G401.6 (cell line): ENCODE data around the gene DGUOK.
"Not testable (repeated sequence)": the region's sequence is repeated elsewhere in the genome, so short reads cannot be mapped to it uniquely, and the experiment has no call there.

ENCODE experiments used
- FAIRE-seq: peaks from 2 replicates; lab custom pipeline; 2012; peaks lifted over from hg19 to GRCh38; lab: Jason Lieb, UNC

DGUOK gene

GRCh38 chr2:73926493-73927327 is at the start of gene DGUOK:
DGUOK (plus strand) TSS chr2:73926880; CDS start chr2:73926911, 31 bp downstream.
- peak; percentile 98 for FAIRE-seq

DNA sequence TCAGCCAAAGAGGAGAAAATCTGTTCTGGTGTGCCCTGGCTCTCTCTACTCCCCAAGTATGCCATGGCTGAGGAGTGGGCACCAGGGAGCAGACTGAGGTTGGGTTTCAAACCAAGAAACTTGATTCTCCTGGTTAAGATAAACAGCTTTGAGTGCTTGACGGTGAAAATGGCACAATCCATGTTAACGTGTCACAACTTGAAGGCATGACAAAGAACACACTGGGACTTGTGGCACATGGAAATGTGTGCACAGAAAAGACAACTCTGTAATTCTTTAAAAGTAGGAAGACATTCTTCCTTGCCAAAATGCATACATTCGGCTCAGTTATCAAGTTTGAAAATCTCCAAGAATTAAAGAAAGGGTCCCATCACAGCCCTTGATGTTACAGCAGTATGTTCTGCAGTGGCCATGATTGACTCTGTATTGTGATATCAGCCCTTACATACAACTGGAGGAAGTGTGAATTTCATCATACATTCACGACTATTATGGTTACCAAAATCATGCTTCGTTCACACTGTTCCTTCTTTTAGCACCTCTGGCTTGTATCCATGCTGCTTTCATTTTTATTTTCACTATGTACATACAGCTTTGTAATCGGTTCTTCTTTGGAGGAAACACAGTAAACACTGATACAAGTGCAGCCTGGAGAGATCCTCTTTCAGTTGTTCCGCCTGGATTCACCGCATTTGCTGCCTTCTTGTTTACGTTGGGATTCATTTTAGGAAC is 49.4 kb upstream of the DGUOK start:
- FAIRE-seq: no peak

- not testable (repeated sequence) for FAIRE-seq
These were observed 48.7 kb upstream of the DGUOK start for GRCh38 chr2:73877984-73878383.

GRCh38 chr2:73885406-73885805 is 41.3 kb upstream of the DGUOK start:
- FAIRE-seq: no peak

DNA sequence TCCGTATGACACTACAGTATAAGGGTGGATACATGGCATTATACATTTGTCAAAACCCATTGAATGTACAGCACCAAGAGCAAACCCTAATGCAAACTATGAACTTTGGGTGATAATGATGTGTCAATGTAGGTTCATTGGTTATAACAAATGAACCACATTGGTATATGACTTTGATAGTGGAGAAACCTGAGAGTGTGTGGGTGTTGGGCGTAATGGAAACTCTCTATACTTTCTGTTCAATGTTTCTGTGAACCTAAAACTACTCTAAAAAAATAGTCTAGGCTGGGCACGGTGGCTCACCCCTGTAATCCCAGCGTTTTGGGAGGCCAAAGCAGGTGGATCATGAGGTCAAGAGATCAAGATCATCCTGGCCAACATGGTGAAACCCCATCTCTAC is 40.3 kb upstream of the DGUOK start:
- FAIRE-seq: no peak

GRCh38 chr2:73887596-73888353 is 38.9 kb upstream of the DGUOK start:
- FAIRE-seq: not testable (repeated sequence)

DNA sequence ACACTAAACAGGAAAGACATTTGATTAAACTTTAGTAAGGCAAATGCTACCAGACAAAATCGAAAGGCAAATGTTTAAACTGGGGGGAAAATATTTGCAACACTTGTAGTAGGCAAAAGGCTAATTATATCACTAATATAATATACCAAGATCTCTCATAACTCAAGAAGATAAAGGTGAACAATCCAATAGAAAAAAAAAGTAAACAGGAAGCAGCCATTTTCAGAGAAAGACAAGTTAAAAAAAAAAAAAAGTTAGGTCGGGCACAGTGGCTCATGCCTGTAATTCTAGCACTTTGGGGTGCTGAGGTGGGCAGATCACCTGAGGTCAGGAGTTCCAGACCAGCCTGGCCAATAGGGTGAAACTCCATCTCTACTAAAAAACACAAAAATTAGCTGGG is 38.3 kb upstream of the DGUOK start:
- FAIRE-seq: no peak

DNA sequence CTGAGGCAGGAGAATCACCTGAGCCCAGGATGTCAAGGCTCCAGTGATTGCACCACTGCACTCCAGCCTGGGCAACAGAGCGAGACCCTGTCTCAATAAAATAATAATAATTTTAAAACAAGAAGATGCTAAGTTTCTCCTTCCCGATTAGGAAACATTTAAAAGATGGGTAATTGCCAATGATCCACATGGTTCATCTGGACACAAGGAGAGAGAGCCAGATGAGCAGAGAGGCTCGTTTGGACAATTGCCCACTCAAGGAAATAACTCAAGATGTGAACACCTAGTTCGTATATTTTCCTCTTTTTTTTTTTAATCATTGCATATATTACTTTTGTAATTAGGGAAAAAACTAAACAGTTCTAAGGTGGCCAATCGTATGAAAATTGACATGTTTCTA is 37.5 kb upstream of the DGUOK start:
- FAIRE-seq: no peak

- FAIRE-seq: no peak
These were observed 36.2 kb upstream of the DGUOK start for GRCh38 chr2:73890301-73891092.

- no peak for FAIRE-seq
These were observed 35.3 kb upstream of the DGUOK start for GRCh38 chr2:73891276-73891901.

GRCh38 chr2:73892631-73893329 is 33.9 kb upstream of the DGUOK start, which contains the start of gene ACTG2:
ACTG2 (plus strand) TSS chr2:73893008; CDS start chr2:73901312, 8,304 bp downstream.
- no peak for FAIRE-seq

DNA sequence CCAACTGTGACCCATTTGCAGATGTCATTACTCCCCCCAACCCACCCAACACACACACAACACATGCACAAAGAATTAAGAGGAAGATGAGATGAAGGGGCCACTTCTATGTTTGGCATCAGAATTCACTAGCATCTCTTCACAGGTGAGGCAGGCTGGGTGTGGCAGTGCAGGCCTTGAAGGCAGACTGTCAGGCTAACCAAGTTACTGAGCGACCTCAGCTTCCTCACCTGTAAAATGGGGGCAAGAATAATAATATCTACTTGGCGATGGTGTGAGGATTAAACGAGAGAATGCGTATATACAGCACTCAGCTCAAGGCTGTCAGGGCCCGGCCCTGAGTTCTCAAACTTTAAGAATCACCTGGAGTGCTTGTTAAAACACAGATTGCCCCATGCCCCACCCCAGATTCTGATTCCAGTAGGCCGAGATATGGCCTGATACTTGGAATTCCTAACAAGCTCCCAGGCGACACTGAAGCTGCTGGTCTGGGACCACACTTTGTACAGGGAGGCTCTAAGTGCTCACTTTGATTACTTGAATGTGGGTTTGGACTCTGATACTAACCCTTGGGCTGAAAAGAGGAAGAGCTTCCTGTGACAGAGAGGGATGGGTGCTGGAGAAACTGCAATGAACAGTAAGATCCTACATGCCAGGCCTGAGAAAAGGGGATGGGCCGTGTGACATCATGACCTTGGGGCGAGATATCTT is 32.8 kb upstream of the DGUOK start:
- no peak for FAIRE-seq

DNA sequence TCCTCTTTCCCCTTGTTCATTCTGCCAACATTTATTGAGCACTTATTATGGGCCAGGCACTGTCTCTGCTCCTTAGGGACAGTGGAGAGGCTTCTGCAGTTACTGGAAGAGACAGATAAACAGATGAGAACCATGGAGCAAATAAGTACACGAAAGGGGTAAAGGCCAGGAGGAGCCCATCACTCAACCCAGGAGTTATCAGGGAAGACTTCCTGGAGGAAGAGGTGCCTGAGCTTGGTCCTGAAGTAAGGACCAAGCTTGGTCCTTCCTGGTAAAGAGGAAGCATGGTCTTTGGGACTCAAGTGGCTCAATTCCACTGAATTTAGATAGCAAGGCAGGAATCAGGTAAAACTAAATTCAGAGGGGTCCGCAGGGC is 32.2 kb upstream of the DGUOK start:
- no peak for FAIRE-seq

DNA sequence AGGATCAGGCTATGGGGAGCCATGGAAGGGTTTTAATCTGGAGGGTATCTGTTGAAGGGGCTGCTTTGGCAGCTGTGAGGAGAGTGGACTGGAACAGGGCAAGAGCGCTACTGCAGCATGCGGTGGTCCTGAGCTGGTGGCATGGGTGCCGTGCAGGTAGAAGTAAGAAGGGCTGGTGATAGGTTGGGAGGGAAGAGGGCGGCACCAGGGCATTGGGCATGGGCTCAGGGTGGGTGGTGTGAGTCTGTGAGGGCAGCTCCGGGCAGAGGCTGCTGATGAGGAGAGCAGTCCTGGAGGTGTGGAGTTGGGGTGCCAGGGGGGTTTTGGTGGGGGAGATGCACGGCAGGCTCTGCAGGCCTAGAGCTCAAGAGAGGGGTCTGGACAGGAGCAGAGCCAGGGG is 31.8 kb upstream of the DGUOK start:
- no peak for FAIRE-seq

DNA sequence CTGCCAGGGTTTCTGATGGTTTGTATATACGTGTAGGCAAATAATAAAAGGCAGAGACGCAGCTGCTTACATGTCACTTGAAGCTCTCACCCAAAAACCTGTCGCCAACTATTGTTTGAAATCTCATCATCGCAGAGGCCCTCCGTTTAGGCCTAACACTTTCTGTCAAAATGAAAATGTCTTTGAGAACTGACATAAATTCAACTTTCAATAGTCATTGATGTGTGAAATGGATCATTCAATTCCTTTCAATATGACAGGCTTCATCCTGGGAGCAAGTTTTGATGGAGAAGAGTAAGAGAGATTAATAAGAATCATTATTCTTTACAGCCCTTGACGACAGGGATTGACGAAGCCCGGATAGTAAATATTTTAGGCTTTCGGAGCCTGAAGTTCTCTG is 31.2 kb upstream of the DGUOK start:
- FAIRE-seq: no peak

DNA sequence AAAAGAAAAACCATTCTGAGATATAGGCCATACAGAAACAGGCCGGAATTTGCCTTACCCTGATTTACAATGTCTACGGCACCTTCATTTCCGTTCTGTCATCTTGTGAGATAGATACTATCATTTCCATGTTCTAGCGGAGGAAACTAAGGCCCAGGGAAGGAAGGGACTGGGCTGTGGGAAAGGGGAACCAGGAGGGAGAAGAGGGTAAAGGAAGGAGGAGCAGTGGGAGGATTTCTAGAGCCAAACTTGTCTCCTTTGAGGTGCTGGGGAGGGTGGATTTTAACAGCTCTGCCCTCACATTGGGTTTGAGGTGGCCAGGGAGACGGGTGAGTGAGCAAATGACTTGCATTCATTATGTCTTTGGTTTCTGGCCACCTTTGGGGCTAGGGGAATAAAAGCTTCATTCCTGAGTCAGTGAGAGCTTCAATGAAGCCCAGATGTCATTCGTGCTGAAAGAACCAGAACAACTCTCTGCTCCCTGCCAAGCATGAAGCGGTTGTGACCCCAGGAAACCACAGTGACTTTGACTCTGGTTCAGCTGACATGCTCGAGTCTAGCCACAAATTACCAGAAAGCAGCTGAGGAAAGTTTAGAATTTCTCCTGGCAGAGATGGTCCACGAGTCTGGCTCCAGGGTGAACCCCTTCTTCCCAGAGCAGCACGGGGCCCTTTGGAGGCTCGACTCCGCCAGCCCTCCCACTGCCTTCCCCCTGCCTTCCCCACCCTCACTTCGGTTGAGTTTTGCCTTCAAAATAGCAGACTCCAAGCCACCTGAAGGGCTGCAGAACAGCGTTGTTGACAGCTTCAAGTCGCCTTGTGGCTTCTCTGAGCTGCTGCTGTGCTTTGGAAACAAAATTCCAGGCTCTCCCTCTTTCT is 30.1 kb upstream of the DGUOK start:
- FAIRE-seq: no peak

DNA sequence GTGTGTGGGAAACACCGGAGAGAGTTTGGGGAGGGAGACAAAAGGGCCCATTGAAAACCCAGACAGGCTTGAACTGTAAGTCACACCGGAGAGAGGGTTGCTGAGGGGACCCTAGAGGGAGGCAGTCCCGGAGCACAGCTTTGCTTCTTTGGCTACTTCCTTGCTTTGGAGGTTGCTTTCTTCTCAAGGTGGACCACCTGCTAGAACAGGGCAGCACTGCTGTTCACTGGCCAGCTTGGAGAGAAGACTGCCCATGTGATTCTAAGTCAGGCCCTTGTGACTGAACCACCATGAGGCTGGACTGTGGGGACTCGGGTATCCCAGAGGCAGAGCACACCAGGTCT is 29.5 kb upstream of the DGUOK start:
- no peak for FAIRE-seq

GRCh38 chr2:73897934-73898333 is 28.7 kb upstream of the DGUOK start:
- FAIRE-seq: no peak

DNA sequence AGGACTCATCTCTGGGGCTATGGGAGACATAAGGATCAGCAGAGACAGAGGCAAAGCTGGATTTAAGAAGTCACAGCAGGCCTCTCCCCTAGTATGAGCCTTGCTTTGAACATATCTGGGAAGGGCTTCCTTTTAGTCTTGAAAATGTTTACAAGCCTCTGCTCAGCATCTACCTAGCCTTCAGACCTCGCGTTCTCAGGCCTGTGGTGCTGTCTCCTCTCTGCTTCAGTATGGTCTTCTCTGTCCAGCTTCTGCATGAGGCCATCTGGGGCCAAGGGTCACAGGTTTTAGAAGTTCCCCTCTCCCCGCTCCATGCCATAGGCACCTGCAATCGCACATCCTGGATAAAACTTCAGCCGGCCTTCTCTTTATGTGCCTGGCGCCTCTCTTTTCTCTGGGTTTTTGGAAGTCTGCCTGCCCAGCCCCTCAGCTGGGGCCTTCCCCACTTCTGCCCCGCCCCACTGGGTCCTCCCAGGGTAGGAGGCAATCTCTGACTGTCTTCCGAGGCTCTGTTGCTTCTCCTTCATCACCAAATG is 26.8 kb upstream of the DGUOK start:
- no peak for FAIRE-seq
